ENCODE data around the gene SETD1A. TPM values are rescaled to one million over a fixed set of nuclear protein-coding genes. Genes with fewer than 3 reads are reported as not detected.
A peak's percentile ranks its signal among the peaks of the same experiment; 100 is the strongest.

The SETD1A gene
- total and polyA plus RNA-seq, 5 donors from 2014 or later = 0.33 to 35.2 (median 0.85) TPM

GRCh38 chr16:30946671-30947540 lies 10.6 kb upstream of the SETD1A start:
- Histone ChIP-seq H3K4me1 (ENCODE audit: control insufficient read depth, insufficient read depth, low read length, poor library complexity, severe bottlenecking) (peaks cover 32% of the 10 kb centered on the region), H3K27me3 (ENCODE audit: control insufficient read depth, insufficient read depth, low read length) (no peaks in the 10 kb centered on the region), H3K36me3 (ENCODE audit: control insufficient read depth, insufficient read depth, low read length) (peaks cover 3% of the 10 kb centered on the region), H3K4me3 (ENCODE audit: low read depth, low read length) (no peak overlapping the region), H3K27ac (ENCODE audit: insufficient read depth, low read length, poor library complexity, severe bottlenecking) (no peak overlapping the region), H3K9me3 (ENCODE audit: control insufficient read depth in 2 of 2, low read length in 2 of 2) (no peaks in the 10 kb centered on the region)
- H3K4me3 Mint-ChIP-seq = peak overlapping the region in 3 of 4 donors; percentile 47 to 86 (median 82)
- no peaks in the 10 kb centered on the region for H3K27me3 Mint-ChIP-seq
- H3K27ac Mint-ChIP-seq = peak overlapping the region in 1 of 3 donors; percentile 56
- ATAC-seq (ENCODE audit: low read depth in 2 of 2) = no peak
- no peak for DNase-seq
- H3K4me1 Mint-ChIP-seq = peaks cover 0 to 32% (median 13%) of the 10 kb centered on the region in 4 donors
- H3K9me3 Mint-ChIP-seq = no peaks in the 10 kb centered on the region
- peaks cover 8% of the 10 kb centered on the region for H3K36me3 Mint-ChIP-seq

DNA sequence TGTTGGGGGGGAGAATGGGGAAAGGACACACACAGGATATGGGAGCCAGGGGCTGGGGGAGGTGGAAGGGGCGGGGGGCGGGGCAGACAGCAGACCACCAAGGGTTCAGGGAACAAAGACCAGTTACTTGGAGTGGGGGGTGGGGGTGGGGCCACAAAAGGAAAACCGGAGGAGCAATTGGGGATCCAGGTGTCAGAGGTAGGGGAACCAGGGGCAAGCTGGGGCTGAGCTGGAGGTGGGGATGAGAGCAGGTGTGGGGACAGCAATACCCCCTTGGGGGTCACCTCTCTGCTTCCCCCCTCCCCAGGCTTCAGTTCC lies 10.1 kb upstream of the SETD1A start:
- no peak overlapping the region for H3K27ac Mint-ChIP-seq
- H3K4me1 Mint-ChIP-seq = peaks cover 0 to 27% (median 13%) of the 10 kb centered on the region in 4 donors
- DNase-seq (no peak), ATAC-seq (ENCODE audit: low read depth in 2 of 2) (no peak)
- H3K9me3 Mint-ChIP-seq = no peaks in the 10 kb centered on the region
- H3K27ac ChIP-seq (ENCODE audit: insufficient read depth, low read length, poor library complexity, severe bottlenecking) = no peak overlapping the region
- no peak overlapping the region for H3K4me3 Mint-ChIP-seq
- peaks cover 3% of the 10 kb centered on the region for H3K36me3 ChIP-seq (ENCODE audit: control insufficient read depth, insufficient read depth, low read length)
- no peaks in the 10 kb centered on the region for H3K27me3 Mint-ChIP-seq
- H3K4me1 ChIP-seq (ENCODE audit: control insufficient read depth, insufficient read depth, low read length, poor library complexity, severe bottlenecking) = peaks cover 27% of the 10 kb centered on the region
- H3K27me3 ChIP-seq (ENCODE audit: control insufficient read depth, insufficient read depth, low read length) = no peaks in the 10 kb centered on the region
- no peaks in the 10 kb centered on the region for H3K9me3 ChIP-seq (ENCODE audit: control insufficient read depth in 2 of 2, low read length in 2 of 2)
- H3K36me3 Mint-ChIP-seq = peaks cover 8% of the 10 kb centered on the region
- no peak overlapping the region for H3K4me3 ChIP-seq (ENCODE audit: low read depth, low read length)

DNA sequence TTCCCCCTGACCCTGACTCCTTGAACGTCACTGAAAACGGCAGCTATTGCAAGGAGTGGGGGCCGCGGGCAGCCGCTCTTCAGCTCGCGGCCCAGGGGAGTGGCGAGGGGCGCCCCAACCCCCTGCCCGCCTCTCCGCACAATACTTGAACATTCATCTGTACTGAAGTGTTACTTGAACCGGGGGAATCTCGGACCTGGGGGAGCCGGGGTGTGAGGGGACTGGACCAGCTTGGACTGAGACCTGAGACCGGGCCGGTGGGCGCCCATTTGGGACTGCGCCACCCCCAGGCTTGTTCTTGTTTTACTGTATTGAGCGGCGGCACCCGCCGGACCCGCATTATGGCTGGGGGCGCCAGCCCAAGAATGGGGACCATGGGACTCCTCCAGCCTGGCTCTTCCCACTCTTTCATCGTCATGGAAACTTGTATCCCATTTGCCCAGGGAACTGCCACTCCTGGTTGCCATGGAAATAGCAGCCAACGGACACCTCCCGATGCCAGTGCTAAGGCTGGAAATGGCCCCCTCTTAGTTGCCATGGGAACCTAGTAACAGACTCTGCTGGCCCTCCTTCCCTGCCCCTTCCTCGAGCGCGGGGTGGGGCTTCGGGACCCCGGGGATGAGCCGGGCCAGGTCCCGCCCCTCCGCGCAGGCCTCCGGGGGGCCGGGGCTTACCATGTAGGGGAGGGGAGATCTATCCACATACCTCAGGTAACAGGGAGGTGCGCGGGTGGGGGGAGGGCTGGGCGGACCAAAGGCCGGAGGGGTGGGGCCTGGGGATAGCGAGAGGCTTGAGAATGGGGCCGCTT lies 9.5 kb upstream of the SETD1A start:
- H3K27ac Mint-ChIP-seq = peak overlapping the region in 1 of 3 donors; percentile 31
- no peaks in the 10 kb centered on the region for H3K9me3 ChIP-seq (ENCODE audit: control insufficient read depth in 2 of 2, low read length in 2 of 2)
- H3K36me3 Mint-ChIP-seq = peaks cover 8% of the 10 kb centered on the region
- H3K4me3 ChIP-seq (ENCODE audit: low read depth, low read length) = no peak overlapping the region
- H3K27me3 Mint-ChIP-seq = no peaks in the 10 kb centered on the region
- H3K27ac ChIP-seq (ENCODE audit: insufficient read depth, low read length, poor library complexity, severe bottlenecking) = peak overlapping the region; percentile 63
- peak overlapping the region in 2 of 4 donors; percentile 16 to 93 for H3K4me3 Mint-ChIP-seq
- peaks cover 3% of the 10 kb centered on the region for H3K36me3 ChIP-seq (ENCODE audit: control insufficient read depth, insufficient read depth, low read length)
- peaks cover 0 to 23% (median 13%) of the 10 kb centered on the region in 4 donors for H3K4me1 Mint-ChIP-seq
- no peaks in the 10 kb centered on the region for H3K27me3 ChIP-seq (ENCODE audit: control insufficient read depth, insufficient read depth, low read length)
- peaks cover 27% of the 10 kb centered on the region for H3K4me1 ChIP-seq (ENCODE audit: control insufficient read depth, insufficient read depth, low read length, poor library complexity, severe bottlenecking)
- ATAC-seq (ENCODE audit: low read depth in 2 of 2) (no peak), DNase-seq (no peak)
- H3K9me3 Mint-ChIP-seq = no peaks in the 10 kb centered on the region

DNA sequence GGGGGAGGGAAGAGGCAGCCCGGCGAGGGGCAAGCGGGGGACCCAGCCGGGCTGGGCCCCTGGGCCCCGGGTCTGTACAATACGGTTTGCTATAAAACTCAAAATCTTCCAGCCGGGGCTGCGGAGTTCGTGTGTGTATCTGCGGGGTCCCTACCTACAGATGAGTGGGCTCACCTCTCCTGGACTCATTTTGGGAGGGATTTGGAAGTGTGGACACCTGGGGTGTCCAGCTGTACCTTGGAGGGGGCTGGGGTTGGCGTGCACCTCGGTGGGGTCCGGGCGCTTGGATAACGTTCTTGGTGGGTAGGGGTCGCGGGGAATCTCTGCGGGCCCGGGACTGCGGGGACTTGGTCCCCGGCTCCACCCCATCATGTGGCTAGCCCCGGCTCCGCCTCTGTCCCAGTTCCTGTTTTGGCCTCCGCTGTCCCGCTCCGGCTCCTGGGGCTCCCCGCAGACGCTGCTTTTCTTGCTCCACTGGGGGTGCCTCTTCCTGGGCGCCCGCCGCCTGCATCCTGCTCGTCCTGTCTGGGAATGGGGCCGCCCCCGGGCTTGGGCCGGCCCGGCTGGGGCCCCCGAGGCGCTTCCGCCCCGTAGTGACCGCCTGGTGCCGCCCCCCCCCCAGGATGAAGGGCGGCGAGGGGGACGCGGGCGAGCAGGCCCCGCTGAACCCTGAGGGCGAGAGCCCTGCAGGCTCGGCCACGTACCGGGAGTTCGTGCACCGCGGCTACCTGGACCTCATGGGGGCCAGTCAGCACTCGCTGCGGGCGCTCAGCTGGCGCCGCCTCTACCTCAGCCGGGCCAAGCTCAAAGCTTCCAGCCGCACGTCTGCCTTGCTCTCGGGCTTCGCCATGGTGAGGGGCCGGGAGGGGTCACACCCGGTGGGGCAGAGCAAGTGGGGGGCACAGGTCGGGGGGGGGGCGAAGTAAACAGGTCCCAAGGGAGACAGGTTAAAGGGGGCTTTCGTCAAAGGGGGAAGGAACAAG lies 8.6 kb upstream of the SETD1A start, which contains the start of gene ORAI3:
TSS of gene ORAI3 (plus strand) at position 402 of the 983 bp plus-strand sequence. CDS start at position 624, 222 bp downstream.
- H3K4me3 ChIP-seq (ENCODE audit: low read depth, low read length) = peak within 1 kb of the TSS; percentile 76
- H3K4me3 Mint-ChIP-seq = peak within 1 kb of the TSS; percentile 91 to 97 (median 94)
- peaks cover 27% of the 10 kb centered on the region for H3K4me1 ChIP-seq (ENCODE audit: control insufficient read depth, insufficient read depth, low read length, poor library complexity, severe bottlenecking)

GRCh38 chr16:30949650-30950515 lies 7.7 kb upstream of the SETD1A start:
- Histone ChIP-seq H3K4me1 (ENCODE audit: control insufficient read depth, insufficient read depth, low read length, poor library complexity, severe bottlenecking) (peaks cover 27% of the 10 kb centered on the region), H3K27me3 (ENCODE audit: control insufficient read depth, insufficient read depth, low read length) (no peaks in the 10 kb centered on the region), H3K27ac (ENCODE audit: insufficient read depth, low read length, poor library complexity, severe bottlenecking) (peak overlapping the region; percentile 63), H3K4me3 (ENCODE audit: low read depth, low read length) (peak overlapping the region; percentile 76), H3K9me3 (ENCODE audit: control insufficient read depth in 2 of 2, low read length in 2 of 2) (no peaks in the 10 kb centered on the region), H3K36me3 (ENCODE audit: control insufficient read depth, insufficient read depth, low read length) (no peaks in the 10 kb centered on the region)
- H3K9me3 Mint-ChIP-seq = no peaks in the 10 kb centered on the region
- H3K36me3 Mint-ChIP-seq = no peaks in the 10 kb centered on the region
- peaks cover 5 to 29% (median 18%) of the 10 kb centered on the region in 4 donors for H3K4me1 Mint-ChIP-seq
- DNase-seq = peak in 1 of 3 donors; percentile 74
- H3K4me3 Mint-ChIP-seq = peak overlapping the region; percentile 91 to 97 (median 94)
- no peaks in the 10 kb centered on the region for H3K27me3 Mint-ChIP-seq
- H3K27ac Mint-ChIP-seq = peak overlapping the region; percentile 92 to 94 (median 92)
- peak; percentile 42 to 51 for ATAC-seq (ENCODE audit: low read depth in 2 of 2)

More for the DNA sequence above, 8.6 kb upstream of the SETD1A start, which contains the start of gene ORAI3:
- Histone ChIP-seq H3K27ac (ENCODE audit: insufficient read depth, low read length, poor library complexity, severe bottlenecking) (peak within 1 kb of the TSS; percentile 63), H3K9me3 (ENCODE audit: control insufficient read depth in 2 of 2, low read length in 2 of 2) (no peaks in the 10 kb centered on the region), H3K27me3 (ENCODE audit: control insufficient read depth, insufficient read depth, low read length) (no peaks in the 10 kb centered on the region), H3K36me3 (ENCODE audit: control insufficient read depth, insufficient read depth, low read length) (peaks cover 3% of the 10 kb centered on the region)
- peaks cover 5% of the 10 kb centered on the region for H3K36me3 Mint-ChIP-seq
- ATAC-seq (ENCODE audit: low read depth in 2 of 2) = peak; percentile 50 to 52
- H3K27me3 Mint-ChIP-seq = no peaks in the 10 kb centered on the region
- peak within 1 kb of the TSS; percentile 92 to 94 (median 92) for H3K27ac Mint-ChIP-seq
- H3K4me1 Mint-ChIP-seq = peaks cover 5 to 28% (median 16%) of the 10 kb centered on the region in 4 donors
- no peaks in the 10 kb centered on the region for H3K9me3 Mint-ChIP-seq
- DNase-seq = peak; percentile 24 to 66 (median 27)

DNA sequence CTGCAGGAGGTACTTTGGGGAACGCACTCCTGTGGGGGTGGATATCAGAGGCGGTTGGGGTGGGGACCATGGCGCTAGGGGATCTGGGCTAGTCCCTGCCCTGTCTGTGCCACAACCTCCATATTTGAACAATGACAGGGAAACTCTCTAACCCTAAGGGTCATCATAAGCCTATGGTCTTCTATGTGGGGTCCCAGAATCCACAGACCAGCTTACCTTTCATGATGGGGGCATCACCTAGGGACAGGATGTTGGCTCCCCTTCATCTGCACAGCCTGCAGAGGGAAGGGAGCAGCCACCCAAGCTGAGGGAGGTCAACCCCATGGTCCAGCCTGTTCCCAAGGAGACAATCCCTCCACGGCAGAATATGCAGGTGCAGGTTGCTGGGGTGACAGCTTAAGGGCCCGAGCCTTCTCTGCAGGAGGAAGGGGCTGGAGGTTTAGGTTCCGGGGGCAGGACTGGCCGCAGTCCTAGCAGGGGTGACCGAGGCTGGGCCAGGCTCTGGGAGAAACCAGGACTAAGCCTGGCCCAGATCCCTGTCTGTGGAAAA lies 7.0 kb upstream of the SETD1A start:
- ATAC-seq (ENCODE audit: low read depth in 2 of 2) = peak in 1 of 2 donors; percentile 2
- peak overlapping the region; percentile 91 to 97 (median 94) for H3K4me3 Mint-ChIP-seq
- Histone ChIP-seq H3K27me3 (ENCODE audit: control insufficient read depth, insufficient read depth, low read length) (no peaks in the 10 kb centered on the region), H3K27ac (ENCODE audit: insufficient read depth, low read length, poor library complexity, severe bottlenecking) (peak overlapping the region; percentile 63), H3K9me3 (ENCODE audit: control insufficient read depth in 2 of 2, low read length in 2 of 2) (no peaks in the 10 kb centered on the region), H3K36me3 (ENCODE audit: control insufficient read depth, insufficient read depth, low read length) (no peaks in the 10 kb centered on the region), H3K4me3 (ENCODE audit: low read depth, low read length) (peak overlapping the region; percentile 76), H3K4me1 (ENCODE audit: control insufficient read depth, insufficient read depth, low read length, poor library complexity, severe bottlenecking) (peaks cover 27% of the 10 kb centered on the region)
- H3K27ac Mint-ChIP-seq = peak overlapping the region in 2 of 3 donors; percentile 92
- no peaks in the 10 kb centered on the region for H3K36me3 Mint-ChIP-seq
- H3K4me1 Mint-ChIP-seq = peaks cover 5 to 29% (median 18%) of the 10 kb centered on the region in 4 donors
- H3K27me3 Mint-ChIP-seq = no peaks in the 10 kb centered on the region
- H3K9me3 Mint-ChIP-seq = no peaks in the 10 kb centered on the region
- DNase-seq = no peak

Measured in CD4-positive, CD25-positive, alpha-beta regulatory T cell (primary cell).